Hepatic stellate cell (primary cell): ENCODE results near the gene EFNB1.

Experiments used
- DNase-seq: peaks from one replicate; pipeline ENCODE4 v3.0.0; 2011; ENCODE audit warnings: low spot score

The EFNB1 gene

GRCh38 chrX:68883800-68884199, 55.0 kb downstream of the EFNB1 start:
- DNase-seq, result no peak

GRCh38 chrX:68889249-68889648, 60.4 kb downstream of the EFNB1 start:
- no peak for DNase-seq
